Keratinocyte (primary cell): Measurements from ENCODE around the gene HCN2.

Experiments
- EZH2 ChIP-seq: IDR thresholded peaks from one replicate; pipeline ENCODE4 v1.6.1; 2012; ENCODE audit warnings: inconsistent platforms, mild to moderate bottlenecking, low read length, moderate library complexity
- TF ChIP-seq, protein P1 (sequence below), 3 experiments: IDR thresholded peaks in 1 of 3; conservative IDR thresholded peaks in 1 of 3; optimal IDR thresholded peaks in 1 of 3; 2 replicates in 2 of 3; 3 replicates in 1 of 3; pipeline versions ENCODE3 to v1.5.1; 2011; ENCODE audit warnings: low read length in 3 of 3, mild to moderate bottlenecking in 3 of 3, moderate library complexity in 2 of 3, control low read depth in 1 of 3, inconsistent platforms in 1 of 3; ENCODE audit not compliant: insufficient read depth in 2 of 3; ENCODE audit errors: extremely low read depth in 1 of 3

DNA sequence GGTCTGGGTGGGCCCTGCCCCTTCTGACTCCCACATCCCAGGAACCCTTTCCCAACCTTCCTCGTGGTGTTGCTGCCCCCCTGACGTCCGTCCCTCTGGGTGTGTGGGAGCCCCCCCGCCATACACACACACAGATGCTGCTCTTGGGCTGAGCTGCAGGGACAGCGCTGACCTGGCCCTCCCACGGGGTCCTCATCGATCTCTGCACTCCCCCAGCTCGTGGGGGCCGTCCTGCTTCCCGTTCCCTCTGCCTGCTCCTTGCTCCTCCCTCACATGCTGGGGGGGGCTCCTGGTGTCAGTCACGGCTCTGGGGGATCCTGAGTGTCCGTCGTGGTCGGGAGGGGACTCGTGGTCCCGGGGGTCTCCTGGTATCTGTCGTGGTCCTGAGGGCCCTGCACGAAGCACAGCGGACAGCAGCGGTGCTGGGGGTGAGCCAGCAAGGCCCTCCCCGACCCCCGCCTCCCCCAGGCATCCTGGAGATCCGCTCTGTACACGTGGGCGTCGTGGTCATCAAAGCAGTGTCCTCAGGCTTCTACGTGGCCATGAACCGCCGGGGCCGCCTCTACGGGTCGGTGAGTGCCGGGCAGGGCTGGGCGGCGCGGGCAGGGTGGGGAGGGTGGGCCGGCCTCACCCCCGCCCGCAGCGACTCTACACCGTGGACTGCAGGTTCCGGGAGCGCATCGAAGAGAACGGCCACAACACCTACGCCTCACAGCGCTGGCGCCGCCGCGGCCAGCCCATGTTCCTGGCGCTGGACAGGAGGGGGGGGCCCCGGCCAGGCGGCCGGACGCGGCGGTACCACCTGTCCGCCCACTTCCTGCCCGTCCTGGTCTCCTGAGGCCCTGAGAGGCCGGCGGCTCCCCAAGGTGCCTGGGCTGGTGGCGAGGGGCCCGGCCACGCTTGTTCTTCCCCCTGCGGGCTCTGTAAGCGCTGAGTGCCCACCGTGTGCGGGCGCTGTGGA is 53.4 kb downstream of the HCN2 start:
- TF ChIP-seq, protein P1, sequence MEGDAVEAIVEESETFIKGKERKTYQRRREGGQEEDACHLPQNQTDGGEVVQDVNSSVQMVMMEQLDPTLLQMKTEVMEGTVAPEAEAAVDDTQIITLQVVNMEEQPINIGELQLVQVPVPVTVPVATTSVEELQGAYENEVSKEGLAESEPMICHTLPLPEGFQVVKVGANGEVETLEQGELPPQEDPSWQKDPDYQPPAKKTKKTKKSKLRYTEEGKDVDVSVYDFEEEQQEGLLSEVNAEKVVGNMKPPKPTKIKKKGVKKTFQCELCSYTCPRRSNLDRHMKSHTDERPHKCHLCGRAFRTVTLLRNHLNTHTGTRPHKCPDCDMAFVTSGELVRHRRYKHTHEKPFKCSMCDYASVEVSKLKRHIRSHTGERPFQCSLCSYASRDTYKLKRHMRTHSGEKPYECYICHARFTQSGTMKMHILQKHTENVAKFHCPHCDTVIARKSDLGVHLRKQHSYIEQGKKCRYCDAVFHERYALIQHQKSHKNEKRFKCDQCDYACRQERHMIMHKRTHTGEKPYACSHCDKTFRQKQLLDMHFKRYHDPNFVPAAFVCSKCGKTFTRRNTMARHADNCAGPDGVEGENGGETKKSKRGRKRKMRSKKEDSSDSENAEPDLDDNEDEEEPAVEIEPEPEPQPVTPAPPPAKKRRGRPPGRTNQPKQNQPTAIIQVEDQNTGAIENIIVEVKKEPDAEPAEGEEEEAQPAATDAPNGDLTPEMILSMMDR (optimal IDR thresholded peaks at IDR 0.05 in 1 of 3, IDR thresholded peaks at IDR 0.05 in 1 of 3, conservative IDR thresholded peaks at IDR 0.05 in 1 of 3; ENCODE audit: extremely low read depth in 1 of 3, insufficient read depth in 2 of 3, low read length in 3 of 3), result no peak
- no peak for TF ChIP-seq EZH2
